K562 (cell line): ENCODE data around the gene PIGX. TPM values are rescaled to one million over a fixed set of nuclear protein-coding genes. Genes with fewer than 3 reads are reported as not detected.

Source experiments
- ATAC-seq: fragments of 200-7000 bp; cut with Tn5 transposase; 3 replicates; pipeline ENCODE4 v1.9.1; 2020; ENCODE audit warnings: moderate library complexity
- BruUV-seq: library from RNA; stranded (reverse); fragments of 400-500 nt; replicated peaks from 2 replicates; lab custom pipeline; 2021; lab: Mats Ljungman, UMichigan
- CTCF ChIA-PET: fragments of 300-600 bp; formaldehyde crosslinking; extraction: SDS; loops from one replicate; lab custom pipeline; 2021; ENCODE audit warnings: low intra/inter-chr PET ratio; lab: Yijun Ruan, JAX
- POLR2A ChIA-PET: fragments of 300-600, 350-650 bp; sonication (Branson Sonifier 250); formaldehyde crosslinking; extraction: SDS; loops from one replicate; lab custom pipeline; 2021; ENCODE audit warnings: antibody characterized with exemption, inconsistent platforms; lab: Yijun Ruan, JAX
- DNase-seq, 4 experiments: peaks; one replicate each; pipeline versions ENCODE4 v3.0.0 to v3.0.0-alpha.2; 2011 to 2018; ENCODE audit warnings: low spot score in 3 of 4, mixed read lengths in 3 of 4; ENCODE audit errors: extremely low read depth in 1 of 4
- FAIRE-seq: peaks from 2 replicates; lab custom pipeline; 2011; peaks lifted over from hg19 to GRCh38; lab: Jason Lieb, UNC
- H2AFZ ChIP-seq: 2 replicates; pipeline ENCODE4 v1.6.0; 2011; ENCODE audit warnings: low read depth, low read length, control low read depth, inconsistent platforms
- H3K27ac ChIP-seq: fragments of 200-600 bp; 3 replicates; pipeline ENCODE4 v1.8.0; 2011; ENCODE audit warnings: low read depth, mild to moderate bottlenecking, control low read depth, inconsistent platforms, low read length, moderate library complexity, mixed read lengths; ENCODE audit errors: extremely low read depth
- H3K27me3 ChIP-seq, 2 experiments: fragments of 300-600 bp in 1 of 2; 2 replicates in 1 of 2; 3 replicates in 1 of 2; pipeline versions ENCODE4 v1.6.0 to v1.8.0; 2011; ENCODE audit warnings: inconsistent platforms in 2 of 2, low read length in 2 of 2, mild to moderate bottlenecking in 1 of 2, mixed read lengths in 1 of 2, moderate library complexity in 1 of 2; ENCODE audit not compliant: control insufficient read depth in 2 of 2, insufficient read depth in 2 of 2
- H3K36me3 ChIP-seq: fragments of 300-600 bp; 3 replicates; pipeline ENCODE4 v1.8.0; 2011; ENCODE audit warnings: mild to moderate bottlenecking, low read length, inconsistent platforms; ENCODE audit not compliant: control insufficient read depth, insufficient read depth
- H3K4me1 ChIP-seq, 2 experiments: fragments of 200-600 bp in 1 of 2; replicated peaks in 1 of 2; 2 replicates in 1 of 2; 3 replicates in 1 of 2; pipeline versions ENCODE4 v1.5.1 to v1.8.0; 2011; ENCODE audit warnings: inconsistent platforms in 2 of 2, low read length in 2 of 2, mild to moderate bottlenecking in 1 of 2, mixed read lengths in 1 of 2, moderate library complexity in 1 of 2; ENCODE audit not compliant: control insufficient read depth in 2 of 2, insufficient read depth in 2 of 2
- H3K4me2 ChIP-seq: 2 replicates; pipeline ENCODE4 v1.6.1; 2011; ENCODE audit warnings: low read length, control low read depth, inconsistent platforms, mixed read lengths; ENCODE audit not compliant: insufficient read depth
- H3K4me3 ChIP-seq: fragments of 200-600 bp; sonication (generic), shearing (Covaris generic); 2 replicates; pipeline ENCODE4 v1.5.1; 2016; ENCODE audit warnings: control low read depth, inconsistent platforms
- H3K79me2 ChIP-seq: fragments of 200-600 bp; 3 replicates; pipeline ENCODE4 v1.8.0; 2011; ENCODE audit warnings: low read length, inconsistent platforms; ENCODE audit not compliant: control insufficient read depth, insufficient read depth
- H3K9ac ChIP-seq, 2 experiments: 2 replicates each; pipeline versions ENCODE4 v1.6.0 to v1.6.1; 2011; ENCODE audit warnings: low read depth in 2 of 2, low read length in 2 of 2, control low read depth in 1 of 2, inconsistent platforms in 1 of 2, mild to moderate bottlenecking in 1 of 2, mixed read lengths in 1 of 2; ENCODE audit not compliant: insufficient read depth in 1 of 2
- H3K9me1 ChIP-seq: one replicate; pipeline ENCODE4 v1.6.0; 2011; ENCODE audit warnings: inconsistent platforms, mild to moderate bottlenecking, low read length, moderate library complexity; ENCODE audit not compliant: control insufficient read depth, insufficient read depth
- H3K9me3 ChIP-seq: replicated peaks from 2 replicates; pipeline ENCODE4 v1.5.1; 2011; ENCODE audit warnings: low read depth, low read length, inconsistent platforms; ENCODE audit not compliant: control insufficient read depth, insufficient read depth
- H4K20me1 ChIP-seq: replicated peaks from 2 replicates; pipeline ENCODE4 v1.6.1; 2011; ENCODE audit warnings: low read length, inconsistent platforms, mixed read lengths; ENCODE audit not compliant: control insufficient read depth, insufficient read depth
- EHMT2 ChIP-seq: fragments of 450-650 bp; IDR thresholded peaks from 2 replicates; pipeline ENCODE4 v1.6.1; 2018; ENCODE audit warnings: antibody characterized with exemption
- HNRNPLL ChIP-seq: fragments of 200-400 bp; formaldehyde crosslinking; IDR thresholded peaks from 2 replicates; pipeline ENCODE4 v1.6.1; 2017; ENCODE audit warnings: low read length, low read depth, mild to moderate bottlenecking; ENCODE audit not compliant: poor library complexity, severe bottlenecking
- KLF1 ChIP-seq: fragments of 450-650 bp; IDR thresholded peaks from 2 replicates; pipeline ENCODE4 v1.6.1; 2016; ENCODE audit warnings: missing genetic modification characterization, missing compliant biosample characterization
- MED1 ChIP-seq: sonication (generic); formaldehyde crosslinking; IDR thresholded peaks from 2 replicates; pipeline ENCODE4 v1.8.1; 2023; ENCODE audit warnings: missing genetic modification reagents, borderline replicate concordance
- MEIS2 ChIP-seq: fragments of 450-650 bp; IDR thresholded peaks from 2 replicates; pipeline ENCODE4 v1.6.1; 2014; ENCODE audit warnings: mild to moderate bottlenecking; ENCODE audit not compliant: partially characterized antibody
- NFRKB ChIP-seq: fragments of 450-650 bp; IDR thresholded peaks from 2 replicates; pipeline ENCODE4 v1.6.1; 2016; ENCODE audit warnings: low read depth
- POLR2H ChIP-seq: IDR thresholded peaks from 2 replicates; pipeline ENCODE4 v1.6.1; 2016; ENCODE audit warnings: missing genetic modification characterization, low read depth, mild to moderate bottlenecking, control low read depth, missing compliant biosample characterization, moderate library complexity
- VEZF1 ChIP-seq: fragments of 200-800 bp; sonication (Bioruptor generic); IDR thresholded peaks from 2 replicates; pipeline ENCODE4 v1.6.1; 2017; ENCODE audit warnings: missing genetic modification characterization, missing compliant biosample characterization
- ZNF76 ChIP-seq: fragments of 250-450 bp; sonication (Bioruptor Pico); IDR thresholded peaks from 2 replicates; pipeline ENCODE4 v1.4.0; 2020; ENCODE audit warnings: mild to moderate bottlenecking, moderate library complexity, borderline replicate concordance
- WGBS: fragments of 100-300 bp; shearing (Covaris generic); methylation state at CpG from one replicate; pipeline ENCODE4 v1.1.6; 2016; ENCODE audit warnings: low coverage, mixed read lengths; ENCODE audit not compliant: insufficient coverage; ENCODE audit errors: missing lambda C conversion rate; 5-methylcytosine and 5-hydroxymethylcytosine counted together
- in situ Hi-C: fragments of 300-500 bp; cut with MboI; formaldehyde crosslinking; loops from 4 replicates; pipeline ENCODE4 v1.15.0; 2018; ENCODE audit warnings: inconsistent platforms, mixed read lengths
- intact Hi-C: fragments of 100-400 bp; cut with micrococcal nuclease; formaldehyde crosslinking; loops from 2 replicates; pipeline ENCODE4 v1.14.2; 2022
- polyA plus RNA-seq, 8 experiments: library from polyadenylated mRNA; depleted of rRNA in 4 of 8; stranded (reverse) in 5 of 8; unstranded in 3 of 8; fragments of >200 nt; fragmentation: Nextera tagmentation in 2 of 8; fragmentation: Illumina TruSeq in 1 of 8; extraction: Ambion mirVana in 2 of 8; extraction: Trizol in 1 of 8; gene quantifications; 2 replicates each; pipeline versions ENCODE4 v1.2.1 to v1.2.3, GENCODE V29; 2011 to 2014; ENCODE audit warnings: inconsistent platforms in 1 of 8, missing spikeins in 1 of 8
- total RNA-seq, 7 experiments: library from RNA; depleted of rRNA in 6 of 7; stranded (reverse); fragments of >200 nt in 6 of 7; fragmentation: Illumina TruSeq in 2 of 7; extraction: Trizol in 2 of 7; gene quantifications; 2 replicates each; pipeline versions ENCODE4 v1.2.1 to v1.2.3, GENCODE V29; 2011 to 2021; ENCODE audit warnings: low replicate concordance in 1 of 7
- TF ChIP-seq, protein P1 (sequence below): fragments of 450-650 bp; formaldehyde crosslinking; IDR thresholded peaks from 2 replicates; pipeline ENCODE4 v1.4.0; 2022; ENCODE audit warnings: missing genetic modification characterization
- TF ChIP-seq, protein P2 (sequence below): fragments of 450-650 bp; IDR thresholded peaks from 2 replicates; pipeline ENCODE4 v1.7.1; 2018; ENCODE audit warnings: mild to moderate bottlenecking, low read depth; ENCODE audit not compliant: partially characterized antibody

PIGX gene
- total and polyA plus RNA-seq, 9 of the 15 experiments (the other 6 are each of a cell fraction or from before 2014, with no cell fraction given): 3.7 to 36.3 (median 26.9) TPM

- ATAC-seq (peak; percentile 65), DNase-seq (no peak), FAIRE-seq (no peak)
- Histone ChIP-seq H3K9me3 (peaks cover 21% of the 10 kb centered on the region), H2AFZ (no peak overlapping the region), H3K27ac (no peak overlapping the region), H3K4me3 (no peak overlapping the region), H3K27me3 (no peaks in the 10 kb centered on the region), H3K4me1 (peaks cover 1 to 6% of the 10 kb centered on the region in 2 experiments; a peak in 4 of 5 replicates), H3K9ac (no peak overlapping the region), H3K9me1 (no peaks in the 10 kb centered on the region), H4K20me1 (no peaks in the 10 kb centered on the region), H3K79me2 (peaks cover 78% of the 10 kb centered on the region), H3K4me2 (no peak overlapping the region), H3K36me3 (peaks cover 39% of the 10 kb centered on the region)
- in situ Hi-C loops: no loop called here
- CTCF ChIA-PET: no interaction called here
- intact Hi-C loops: no loop called here
- POLR2A ChIA-PET: no interaction called here
- BruUV-seq: no TSS peak
- WGBS: 86% methylated on average over 9 of the region's 9 CpGs
- TF ChIP-seq EHMT2 (no peak), VEZF1 (no peak), MED1 (no peak), ZNF76 (CRISPR knock-in tag) (no peak), NFRKB (no peak), POLR2H (tag) (no peak), MEIS2 (peak; percentile 61), HNRNPLL (no peak), KLF1 (no peak)
- TF ChIP-seq, protein P1, sequence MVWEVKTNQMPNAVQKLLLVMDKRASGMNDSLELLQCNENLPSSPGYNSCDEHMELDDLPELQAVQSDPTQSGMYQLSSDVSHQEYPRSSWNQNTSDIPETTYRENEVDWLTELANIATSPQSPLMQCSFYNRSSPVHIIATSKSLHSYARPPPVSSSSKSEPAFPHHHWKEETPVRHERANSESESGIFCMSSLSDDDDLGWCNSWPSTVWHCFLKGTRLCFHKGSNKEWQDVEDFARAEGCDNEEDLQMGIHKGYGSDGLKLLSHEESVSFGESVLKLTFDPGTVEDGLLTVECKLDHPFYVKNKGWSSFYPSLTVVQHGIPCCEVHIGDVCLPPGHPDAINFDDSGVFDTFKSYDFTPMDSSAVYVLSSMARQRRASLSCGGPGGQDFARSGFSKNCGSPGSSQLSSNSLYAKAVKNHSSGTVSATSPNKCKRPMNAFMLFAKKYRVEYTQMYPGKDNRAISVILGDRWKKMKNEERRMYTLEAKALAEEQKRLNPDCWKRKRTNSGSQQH (CRISPR knock-in tag): no peak
- TF ChIP-seq, protein P2, sequence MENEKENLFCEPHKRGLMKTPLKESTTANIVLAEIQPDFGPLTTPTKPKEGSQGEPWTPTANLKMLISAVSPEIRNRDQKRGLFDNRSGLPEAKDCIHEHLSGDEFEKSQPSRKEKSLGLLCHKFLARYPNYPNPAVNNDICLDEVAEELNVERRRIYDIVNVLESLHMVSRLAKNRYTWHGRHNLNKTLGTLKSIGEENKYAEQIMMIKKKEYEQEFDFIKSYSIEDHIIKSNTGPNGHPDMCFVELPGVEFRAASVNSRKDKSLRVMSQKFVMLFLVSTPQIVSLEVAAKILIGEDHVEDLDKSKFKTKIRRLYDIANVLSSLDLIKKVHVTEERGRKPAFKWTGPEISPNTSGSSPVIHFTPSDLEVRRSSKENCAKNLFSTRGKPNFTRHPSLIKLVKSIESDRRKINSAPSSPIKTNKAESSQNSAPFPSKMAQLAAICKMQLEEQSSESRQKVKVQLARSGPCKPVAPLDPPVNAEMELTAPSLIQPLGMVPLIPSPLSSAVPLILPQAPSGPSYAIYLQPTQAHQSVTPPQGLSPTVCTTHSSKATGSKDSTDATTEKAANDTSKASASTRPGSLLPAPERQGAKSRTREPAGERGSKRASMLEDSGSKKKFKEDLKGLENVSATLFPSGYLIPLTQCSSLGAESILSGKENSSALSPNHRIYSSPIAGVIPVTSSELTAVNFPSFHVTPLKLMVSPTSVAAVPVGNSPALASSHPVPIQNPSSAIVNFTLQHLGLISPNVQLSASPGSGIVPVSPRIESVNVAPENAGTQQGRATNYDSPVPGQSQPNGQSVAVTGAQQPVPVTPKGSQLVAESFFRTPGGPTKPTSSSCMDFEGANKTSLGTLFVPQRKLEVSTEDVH: no peak
Measured at GRCh38 chr3:196757876-196758739, 45.9 kb downstream of the PIGX start.
